DMS153 (cell line): ENCODE measurements around the gene ZNF429.
"Not testable (repeated sequence)": the region's sequence is repeated elsewhere in the genome, so short reads cannot be mapped to it uniquely, and the experiment has no call there.

Experiments
- DNase-seq: peaks from one replicate; lab custom pipeline; 2025; lab: John Stamatoyannopoulos, UW

Gene ZNF429

DNA sequence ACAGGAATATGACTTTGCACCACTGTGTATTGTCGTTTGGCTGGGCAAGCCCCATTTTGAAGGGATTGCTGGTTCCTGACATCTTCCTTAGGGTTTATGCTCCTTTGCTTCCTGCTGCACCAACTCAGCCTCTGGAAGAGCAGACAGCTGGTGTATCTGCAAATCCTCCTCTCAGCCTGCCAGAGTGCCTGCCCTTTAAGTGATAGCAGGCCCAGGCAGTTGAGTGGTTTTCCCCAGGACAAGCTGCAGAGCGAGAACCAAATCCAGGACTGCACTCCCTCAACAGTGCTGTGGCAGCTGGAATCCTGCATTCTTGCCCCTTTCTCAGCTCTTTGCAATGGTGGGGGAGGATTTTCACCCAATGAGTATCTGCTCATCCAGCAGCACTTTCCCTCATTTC, 85.5 kb downstream of the ZNF429 start:
- DNase-seq = no peak

DNA sequence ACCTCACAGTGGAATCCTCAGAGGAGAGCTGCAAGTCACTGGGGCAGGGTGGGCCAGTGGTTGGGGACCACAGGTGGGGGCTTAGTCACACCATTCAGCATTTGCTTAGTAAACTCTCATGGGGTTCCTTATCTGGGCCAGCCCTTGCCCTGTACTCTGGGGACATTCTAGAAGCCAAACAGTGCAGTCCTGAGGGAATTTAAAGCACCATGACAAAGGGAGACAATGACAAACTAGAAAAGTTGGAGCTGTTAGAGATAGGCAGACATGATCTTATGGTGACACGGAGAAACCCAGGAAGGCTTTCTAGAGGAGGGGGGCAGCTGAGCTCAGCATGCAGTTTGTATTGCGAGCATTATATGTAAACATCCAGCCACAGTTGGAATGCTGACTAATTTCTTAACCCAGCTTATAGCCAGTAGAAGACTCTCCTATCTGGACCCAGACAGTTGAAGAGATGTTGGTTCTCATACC, 87.6 kb downstream of the ZNF429 start:
- DNase-seq = no peak

DNA sequence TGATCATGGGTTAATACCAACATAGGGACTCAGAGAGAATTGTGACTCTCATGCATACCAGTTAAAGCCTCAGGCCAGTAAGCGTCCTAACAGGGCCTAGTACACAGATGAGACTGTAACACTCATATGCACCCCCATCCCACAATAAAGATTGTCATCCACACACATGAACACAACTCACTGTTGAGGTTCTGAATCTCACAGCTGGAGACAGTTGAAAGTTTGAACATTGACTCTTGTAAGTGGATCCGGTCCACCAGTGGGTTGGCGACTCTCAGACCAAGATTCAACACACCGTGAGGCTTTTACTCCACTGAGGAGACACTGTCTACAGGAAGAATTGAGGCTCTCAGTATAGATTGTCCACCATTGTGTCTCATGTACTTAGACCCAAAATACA, 88.1 kb downstream of the ZNF429 start:
- DNase-seq = no peak

DNA sequence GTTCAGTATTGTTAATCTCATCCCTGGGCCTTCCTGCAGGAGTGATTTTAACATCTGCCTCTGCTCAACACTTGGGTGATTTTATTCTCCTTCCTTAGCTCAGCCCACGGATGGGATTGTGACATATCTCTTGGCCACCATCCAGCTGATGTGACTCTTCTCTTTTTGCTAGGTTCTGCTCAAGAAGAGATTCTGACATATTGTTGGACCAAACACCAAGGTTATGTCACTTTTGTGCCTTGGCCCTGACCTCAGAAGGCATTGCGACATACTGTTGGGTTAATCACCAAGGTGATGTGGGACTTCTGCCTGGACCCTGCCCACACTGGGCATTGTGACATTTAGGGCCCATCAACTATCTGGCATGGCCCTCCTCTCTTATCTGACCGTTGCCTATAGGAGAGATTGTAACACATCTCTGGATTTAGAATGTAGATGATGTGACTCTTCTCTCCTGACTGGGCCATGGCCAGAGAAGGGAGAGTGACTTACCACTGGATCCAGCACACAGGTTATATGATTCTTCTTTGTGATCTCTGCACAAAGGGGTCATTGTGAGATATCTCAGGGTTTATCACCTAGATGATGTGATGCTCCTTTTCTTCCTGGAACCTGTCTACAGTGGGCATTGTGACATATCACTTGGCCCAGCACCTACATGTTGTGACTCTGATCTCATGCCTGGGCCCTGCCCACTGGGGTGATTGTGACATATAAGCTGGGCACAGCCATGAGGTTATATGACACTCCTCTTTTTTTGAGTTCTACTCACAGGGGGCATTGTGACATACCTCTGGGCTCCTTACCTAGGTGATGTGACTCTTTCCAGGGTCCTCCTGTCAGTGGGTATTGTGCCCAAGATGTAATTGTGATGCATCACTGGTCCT, 88.8 kb downstream of the ZNF429 start:
- DNase-seq = no peak

DNA sequence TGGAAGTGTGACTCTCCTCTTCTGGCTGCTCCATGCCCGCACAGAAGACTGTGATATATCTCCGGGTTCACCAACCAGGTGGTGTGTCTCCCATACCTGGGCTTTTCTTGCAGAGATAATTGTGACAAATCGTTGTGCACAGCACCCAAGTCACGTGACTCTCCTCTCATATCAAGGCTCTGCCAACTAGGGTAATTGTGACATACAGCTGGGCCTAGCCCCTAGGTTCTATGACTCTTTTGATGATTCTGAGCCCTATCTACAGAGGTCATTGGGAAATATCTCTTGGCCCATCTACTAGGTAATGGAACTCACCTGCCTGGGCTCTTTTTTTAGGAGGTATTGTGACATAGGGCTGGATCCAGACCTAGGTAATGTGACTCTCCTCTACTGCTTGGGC, 89.8 kb downstream of the ZNF429 start:
- DNase-seq = no peak

DNA sequence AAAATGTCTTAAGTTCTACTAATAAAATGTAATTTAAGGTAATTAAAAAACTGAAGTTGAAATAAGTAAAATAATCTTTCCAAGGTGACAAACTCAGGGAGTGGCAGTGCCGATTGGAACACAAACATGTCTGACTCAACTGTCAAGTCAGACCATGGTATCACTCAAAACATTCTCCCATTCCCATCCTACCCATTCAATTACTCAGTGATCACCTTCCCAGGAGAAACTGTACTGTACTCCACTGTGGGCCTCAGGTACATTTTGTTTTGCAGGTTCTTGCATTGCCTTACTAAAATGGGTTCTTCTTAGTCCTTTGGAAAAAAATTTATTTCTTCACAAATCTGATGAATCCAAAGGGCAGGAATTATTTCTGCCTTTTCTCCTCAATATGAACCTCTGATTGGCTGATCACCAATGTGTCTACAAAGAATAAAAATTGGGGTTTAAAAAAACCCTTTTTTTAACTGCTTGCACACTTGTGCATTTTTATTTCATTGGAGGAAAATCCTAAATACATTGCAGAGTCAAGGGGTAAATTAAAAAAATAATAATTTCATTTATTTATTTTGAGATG, 96.8 kb downstream of the ZNF429 start:
- DNase-seq = no peak

DNA sequence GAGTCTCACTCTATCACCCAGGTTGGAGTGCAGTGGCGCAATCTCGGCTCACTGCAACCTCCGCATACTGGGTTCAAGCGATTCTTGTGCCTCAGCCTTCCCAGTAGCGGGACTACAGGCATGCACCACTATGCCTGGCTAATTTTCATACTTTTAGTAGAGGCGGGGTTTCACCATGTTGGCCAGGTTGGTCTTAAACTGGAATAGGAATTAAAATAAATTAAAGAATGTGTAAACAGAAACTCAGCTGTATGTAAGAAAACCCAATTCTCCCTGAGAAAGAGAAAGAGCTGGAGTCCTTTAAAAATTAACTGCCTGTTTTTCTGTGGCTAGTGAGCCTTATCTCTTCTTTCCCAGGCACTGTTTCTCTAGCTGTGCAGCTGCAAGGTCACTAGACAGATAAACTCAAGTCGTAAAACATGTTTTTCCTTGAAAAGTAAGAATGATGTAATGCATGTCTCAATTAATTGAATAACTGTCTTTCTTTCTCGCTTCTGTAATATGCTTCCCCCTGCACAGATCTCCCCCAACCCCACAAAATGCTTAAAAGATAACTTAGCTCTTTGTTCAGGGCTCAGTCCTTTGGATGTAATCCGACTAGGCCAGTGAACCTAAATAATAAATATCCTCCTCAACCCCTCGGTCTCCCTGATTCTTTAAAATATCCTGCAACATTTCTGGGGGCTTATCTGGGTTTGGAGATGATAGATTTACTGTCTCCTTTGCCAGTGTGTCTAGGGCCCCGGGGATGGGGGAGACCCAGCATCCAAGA, 97.4 kb downstream of the ZNF429 start:
- DNase-seq = not testable (repeated sequence)

DNA sequence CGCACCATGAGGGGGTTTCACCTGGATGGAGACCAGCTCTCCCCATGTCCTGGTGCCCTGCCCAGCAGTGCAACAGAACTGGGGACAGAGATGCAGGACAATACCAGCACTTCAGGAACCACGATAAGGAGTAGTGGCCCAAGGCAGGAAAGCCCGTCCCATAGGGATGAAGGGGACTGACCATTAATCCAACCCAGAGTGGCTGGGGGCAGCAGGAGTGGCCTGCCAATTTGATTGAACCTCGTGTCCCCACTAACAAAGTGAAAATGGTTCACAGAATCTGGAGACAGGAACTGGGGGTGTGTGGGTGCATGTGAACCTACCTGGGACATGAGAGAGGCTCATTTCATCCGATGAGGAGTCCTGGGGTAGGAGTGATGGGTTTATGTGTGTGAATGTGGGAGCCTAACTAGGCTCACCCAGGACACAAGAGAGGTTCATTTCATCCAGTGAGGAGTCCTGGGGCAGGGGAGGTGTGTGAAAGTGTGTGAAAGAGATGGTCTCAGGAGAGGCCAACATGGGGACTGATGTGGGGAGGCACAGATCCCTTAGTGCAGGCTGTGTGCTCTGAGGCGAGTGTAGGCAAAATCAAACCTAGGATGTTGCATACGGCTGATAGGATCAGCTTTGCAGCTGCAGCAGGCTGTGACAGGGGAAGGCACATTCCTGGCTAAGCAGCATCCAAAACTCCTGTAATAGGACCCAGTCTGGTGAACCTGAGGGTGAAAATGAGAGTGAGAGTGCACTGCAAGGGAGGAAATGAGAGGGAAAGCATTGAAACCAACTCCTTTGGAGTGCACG, 98.2 kb downstream of the ZNF429 start:
- no peak for DNase-seq

DNA sequence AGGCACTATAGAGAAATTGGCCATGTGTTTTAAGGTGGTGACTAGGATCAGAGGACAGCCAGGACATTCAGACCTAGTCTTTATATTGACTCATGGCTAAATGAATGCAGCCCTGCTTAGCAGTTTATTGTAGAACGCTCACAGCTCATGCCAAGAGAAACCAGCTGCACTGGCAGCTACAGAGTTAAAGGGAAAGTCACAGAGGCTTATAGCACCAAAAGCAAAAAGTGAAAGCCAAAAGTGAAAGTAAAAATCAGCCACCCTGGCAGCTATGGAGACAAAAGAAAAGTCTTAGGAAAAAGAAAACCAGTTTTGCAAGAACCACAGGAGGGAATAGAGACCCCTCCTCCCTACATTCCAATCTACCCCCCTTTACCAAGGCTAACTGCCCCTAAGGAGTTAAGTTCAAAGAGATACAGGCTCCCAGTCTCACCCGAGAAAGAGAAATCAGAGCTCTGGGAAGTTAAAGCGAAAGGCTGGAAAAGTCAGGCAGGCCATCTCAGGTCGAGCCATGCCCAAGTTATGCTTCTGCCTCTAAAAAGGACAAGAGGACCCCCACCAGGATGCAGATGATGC, 99.0 kb downstream of the ZNF429 start:
- DNase-seq = no peak
